ENCODE measurements around the gene FECH. TPM values are rescaled to one million over a fixed set of nuclear protein-coding genes. Genes with fewer than 3 reads are reported as not detected.
A peak's percentile ranks its signal among the peaks of the same experiment; 100 is the strongest.
"Not testable (repeated sequence)": the region's sequence is repeated elsewhere in the genome, so short reads cannot be mapped to it uniquely, and the experiment has no call there.

Gene FECH
- total RNA-seq, 1 experiment from 2014 or later: 16.6 TPM

- no peak for TF ChIP-seq ATF6 (CRISPR knock-in tag; IDR thresholded peaks at IDR 0.05)
Observed at GRCh38 chr18:57603871-57604270, 17.4 kb upstream of the FECH start (continued).

- DNase-seq (ENCODE audit: low spot score): no peak
- TF ChIP-seq TCF7 (CRISPR knock-in tag; IDR thresholded peaks at IDR 0.05; ENCODE audit: low read depth) (no peak), GRHL2 (CRISPR knock-in tag; IDR thresholded peaks at IDR 0.05; ENCODE audit: insufficient replicate concordance, severe bottlenecking) (no peak), NFATC4 (CRISPR knock-in tag; IDR thresholded peaks at IDR 0.05) (no peak), AR (CRISPR knock-in tag; IDR thresholded peaks at IDR 0.05) (no peak), NR1H2 (CRISPR knock-in tag; IDR thresholded peaks at IDR 0.05) (no peak), OVOL2 (CRISPR knock-in tag; IDR thresholded peaks at IDR 0.05; ENCODE audit: borderline replicate concordance) (no peak), ZNF423 (CRISPR knock-in tag; IDR thresholded peaks at IDR 0.05) (no peak), TEAD1 (CRISPR knock-in tag; IDR thresholded peaks at IDR 0.05) (no peak), ZBTB21 (CRISPR knock-in tag; IDR thresholded peaks at IDR 0.05; ENCODE audit: borderline replicate concordance) (no peak), NFE2L1 (CRISPR knock-in tag; IDR thresholded peaks at IDR 0.05) (no peak), PREB (CRISPR knock-in tag; IDR thresholded peaks at IDR 0.05; ENCODE audit: borderline replicate concordance) (no peak), CDX4 (CRISPR knock-in tag; IDR thresholded peaks at IDR 0.05; ENCODE audit: borderline replicate concordance) (no peak), ZNF121 (CRISPR knock-in tag; IDR thresholded peaks at IDR 0.05) (no peak), KAT7 (CRISPR knock-in tag; IDR thresholded peaks at IDR 0.05; ENCODE audit: borderline replicate concordance) (no peak), MXD4 (CRISPR knock-in tag; IDR thresholded peaks at IDR 0.05; ENCODE audit: borderline replicate concordance) (no peak), ZNF512 (CRISPR knock-in tag; IDR thresholded peaks at IDR 0.05; ENCODE audit: borderline replicate concordance) (no peak), AFF4 (CRISPR knock-in tag; IDR thresholded peaks at IDR 0.05; ENCODE audit: borderline replicate concordance) (no peak), ERG (CRISPR knock-in tag; IDR thresholded peaks at IDR 0.05) (no peak), ZNF396 (CRISPR knock-in tag; IDR thresholded peaks at IDR 0.05; ENCODE audit: borderline replicate concordance) (no peak)
- POLR2A ChIA-PET: no interaction called here
- ATAC-seq: peak; percentile 49; the same call in 1 of the 2 replicates
- peaks cover 28% of the 10 kb centered on the region for H3K36me3 Mint-ChIP-seq
- H3K9me3 Mint-ChIP-seq: no peaks in the 10 kb centered on the region
- no peak overlapping the region for H3K27ac Mint-ChIP-seq
- H3K4me1 Mint-ChIP-seq: no peaks in the 10 kb centered on the region
- H3K4me3 Mint-ChIP-seq: no peak overlapping the region
- CTCF ChIA-PET: no interaction called here
- no peaks in the 10 kb centered on the region for H3K27me3 Mint-ChIP-seq (ENCODE audit: low read depth)
Observed at GRCh38 chr18:57595347-57595746, 8.8 kb upstream of the FECH start.

GRCh38 chr18:57592716-57593115, 6.2 kb upstream of the FECH start:
- H3K36me3 Mint-ChIP-seq; DNase-seq (ENCODE audit: low spot score); H3K4me1 Mint-ChIP-seq; H3K9me3 Mint-ChIP-seq; H3K4me3 Mint-ChIP-seq; ATAC-seq; POLR2A ChIA-PET; H3K27me3 Mint-ChIP-seq (ENCODE audit: low read depth); H3K27ac Mint-ChIP-seq; CTCF ChIA-PET: not testable (repeated sequence)
